Measurements from ENCODE around the gene ESRRB. TPM values are rescaled to one million over a fixed set of nuclear protein-coding genes. Genes with fewer than 3 reads are reported as not detected.
A peak's percentile ranks its signal among the peaks of the same experiment; 100 is the strongest.
"Not testable (repeated sequence)": the region's sequence is repeated elsewhere in the genome, so short reads cannot be mapped to it uniquely, and the experiment has no call there.

The ESRRB gene
- polyA plus RNA-seq, 1 donor: 2.7 TPM

GRCh38 chr14:76498976-76499375 is 123.0 kb downstream of the ESRRB start:
- DNase-seq: no peak

GRCh38 chr14:76499399-76499798 is 123.5 kb downstream of the ESRRB start:
- DNase-seq: no peak

GRCh38 chr14:76500011-76500410 is 124.1 kb downstream of the ESRRB start:
- peak; percentile 46 for DNase-seq

GRCh38 chr14:76500480-76500879 is 124.5 kb downstream of the ESRRB start:
- DNase-seq: no peak

DNA sequence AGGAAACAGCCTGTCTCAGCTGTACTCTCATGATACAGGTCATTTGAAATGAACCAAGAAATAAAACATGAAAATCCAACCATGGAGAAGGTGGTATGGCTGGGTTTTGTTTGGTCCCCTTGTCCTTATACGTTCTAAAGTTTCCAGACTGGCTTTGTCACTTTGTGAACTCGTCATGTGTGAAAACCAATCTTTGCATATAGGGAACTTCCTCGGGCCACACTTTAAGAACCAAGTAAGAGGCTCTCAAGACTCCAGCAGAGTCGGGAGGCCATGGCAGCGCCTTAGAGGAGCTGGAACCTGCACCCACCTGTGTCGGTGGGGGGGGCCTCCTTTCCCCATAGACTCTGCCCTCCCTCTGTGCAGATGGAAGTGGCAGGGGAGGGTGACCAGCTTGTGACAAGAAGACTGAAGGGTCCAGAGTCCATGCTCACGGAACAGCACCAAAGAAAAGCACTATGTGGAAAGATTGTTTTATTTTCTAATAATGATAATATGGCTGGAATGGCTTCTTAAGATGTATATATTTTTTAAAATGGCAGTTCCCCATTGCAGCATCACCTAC is 125.3 kb downstream of the ESRRB start:
- DNase-seq: no peak

DNA sequence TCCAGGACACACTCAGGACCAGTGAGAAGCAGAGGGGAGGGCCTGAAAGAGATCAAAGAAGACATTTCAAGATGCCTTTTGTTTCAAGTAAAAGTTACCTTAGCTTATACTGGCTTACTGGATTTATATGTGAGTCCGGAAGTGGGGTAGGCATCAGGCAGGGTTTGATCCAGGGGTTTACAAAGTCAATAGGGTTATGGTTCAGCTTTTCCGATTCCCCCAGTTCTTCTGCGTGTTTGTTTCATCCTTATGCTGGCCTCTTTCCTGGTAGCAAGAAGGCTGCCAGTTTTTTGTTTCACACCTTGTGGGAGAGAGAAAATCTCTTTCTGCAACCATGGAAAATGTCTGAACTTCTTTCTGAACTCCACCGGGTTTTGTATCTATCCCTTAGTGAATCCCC is 126.3 kb downstream of the ESRRB start:
- DNase-seq: no peak

GRCh38 chr14:76502638-76503037 is 126.7 kb downstream of the ESRRB start:
- no peak for DNase-seq

GRCh38 chr14:76509311-76509710 is 133.4 kb downstream of the ESRRB start:
- no peak for DNase-seq

DNA sequence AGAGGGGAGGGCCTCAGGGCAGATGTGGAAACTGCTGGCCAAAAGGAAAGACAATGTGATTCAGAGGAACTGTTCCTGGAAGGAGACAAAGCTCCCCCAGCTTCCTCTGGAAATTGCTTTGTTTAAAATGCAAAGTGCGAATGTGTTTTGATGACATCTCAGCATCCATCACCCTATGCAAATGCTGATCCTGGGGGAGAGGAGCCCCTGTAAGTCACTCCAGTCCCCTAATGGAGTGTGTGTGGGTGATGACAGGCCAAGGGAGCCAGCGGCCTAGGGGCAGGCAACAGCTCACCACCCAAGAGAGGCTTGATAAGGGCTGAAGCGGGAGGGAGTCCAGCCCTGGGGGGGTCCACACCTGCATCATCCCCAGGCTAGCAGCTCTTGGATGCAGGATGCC is 134.2 kb downstream of the ESRRB start:
- no peak for DNase-seq

DNA sequence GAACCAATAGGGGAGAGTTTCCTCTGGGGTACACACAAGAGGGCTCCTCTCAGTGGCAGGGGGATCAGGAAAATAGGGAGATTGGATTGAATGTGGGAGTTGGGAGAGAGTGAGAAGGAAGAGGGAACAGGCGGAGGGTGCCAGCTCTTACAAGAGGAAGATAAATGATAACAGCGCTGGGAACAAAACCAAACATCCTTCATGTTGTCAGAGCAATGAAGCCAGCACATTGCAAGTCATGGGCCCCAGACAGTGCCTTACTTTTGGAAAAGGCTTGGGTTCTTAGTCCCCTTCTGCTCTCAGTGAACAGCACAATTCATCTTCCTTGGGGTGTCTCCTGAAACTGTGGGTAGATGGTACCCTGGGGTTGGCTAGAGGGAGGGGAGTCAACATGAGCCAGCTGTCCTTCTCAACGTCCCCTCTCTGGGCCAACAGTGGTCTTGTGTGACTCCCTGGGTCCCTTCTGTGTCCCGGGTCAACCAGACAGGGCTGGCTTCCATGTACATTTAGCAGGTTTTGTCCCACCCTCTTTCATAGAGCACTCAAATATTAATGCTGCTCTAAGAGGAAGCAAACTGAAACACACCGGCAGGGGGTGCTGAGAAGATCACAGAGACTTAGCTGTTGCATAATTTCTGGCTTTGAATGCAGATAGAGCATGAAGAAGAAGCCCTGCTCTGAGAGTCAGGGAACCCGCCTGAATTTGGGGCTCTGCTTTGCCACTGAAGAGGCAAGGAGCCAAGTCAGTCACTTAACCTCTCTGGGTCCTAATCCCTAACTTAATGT is 138.5 kb downstream of the ESRRB start:
- no peak for DNase-seq

DNA sequence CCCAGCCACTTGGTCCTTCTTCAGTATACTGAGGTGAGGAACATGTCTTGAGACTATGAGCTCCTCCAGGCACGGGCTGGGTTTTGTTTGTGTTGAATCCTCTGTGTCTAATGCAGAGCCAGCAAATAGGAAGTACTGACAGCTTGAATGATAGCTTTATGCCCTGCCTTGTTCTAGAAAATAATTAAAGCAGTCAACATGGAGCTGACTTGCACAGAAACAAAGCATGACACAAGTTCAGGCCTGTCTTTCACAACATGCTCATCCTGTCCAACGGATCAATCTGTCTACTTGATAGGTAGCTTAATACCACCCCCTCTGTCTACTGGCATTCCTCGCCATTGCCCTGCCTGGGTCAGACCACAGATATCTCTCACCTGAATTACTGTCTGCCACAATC is 140.9 kb downstream of the ESRRB start:
- no peak for DNase-seq

DNA sequence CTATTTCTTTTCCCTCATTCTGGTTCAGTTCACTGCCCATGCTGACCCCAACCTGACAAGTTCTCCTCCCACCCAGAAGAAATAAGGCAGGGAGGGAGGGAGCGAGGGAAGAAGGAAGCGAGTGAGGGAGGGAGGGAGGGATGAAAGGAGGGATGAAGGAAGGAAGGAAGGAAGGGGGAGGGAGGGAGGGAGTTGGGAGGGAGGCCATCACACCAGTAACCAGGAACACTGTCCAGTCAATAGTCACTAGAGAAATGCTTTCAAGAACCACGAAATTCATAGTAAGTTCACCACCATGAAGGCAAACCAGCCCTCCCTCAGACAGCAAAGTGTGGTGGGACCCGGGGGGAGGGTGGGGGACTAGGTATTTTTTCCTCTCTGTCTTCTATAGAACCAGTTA is 142.4 kb downstream of the ESRRB start:
- no peak for DNase-seq

DNA sequence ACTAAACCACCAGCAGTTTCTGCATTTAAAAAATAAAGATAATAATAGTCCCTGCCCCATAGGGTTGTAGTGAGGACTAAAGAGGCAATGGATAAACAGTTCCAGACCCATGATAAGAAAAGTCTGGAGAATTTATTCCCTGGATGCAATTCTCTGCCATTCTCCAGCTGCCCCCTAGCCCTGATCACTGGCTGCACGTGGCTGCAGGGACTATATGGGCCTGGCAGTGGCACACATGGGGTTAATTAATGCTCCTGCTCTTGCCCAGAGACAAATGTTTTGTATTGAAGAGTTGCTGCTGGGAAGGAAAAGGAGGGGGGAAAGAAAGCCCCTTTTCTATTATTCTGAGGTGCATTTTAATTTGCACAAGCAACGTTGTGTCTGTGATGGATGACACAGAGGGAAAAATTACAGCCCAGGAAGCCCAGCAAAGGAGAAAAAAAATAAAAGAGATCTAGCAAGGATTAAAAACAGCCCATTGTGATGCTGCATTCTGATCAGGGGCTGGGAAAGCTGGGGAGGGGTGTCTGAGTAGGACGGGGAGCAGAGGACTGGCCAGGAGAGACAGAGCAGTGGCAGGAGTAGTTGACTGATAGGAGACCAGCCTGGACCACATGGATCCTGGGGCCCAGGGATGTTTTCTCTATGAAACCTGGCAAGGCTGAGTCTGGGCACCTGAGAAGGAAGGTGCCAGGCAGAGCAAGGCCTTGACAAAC is 149.3 kb downstream of the ESRRB start:
- DNase-seq: no peak

- DNase-seq: no peak
Measured at GRCh38 chr14:76531085-76531484, 155.1 kb downstream of the ESRRB start.

GRCh38 chr14:76531821-76532318 is 155.9 kb downstream of the ESRRB start:
- no peak for DNase-seq

DNA sequence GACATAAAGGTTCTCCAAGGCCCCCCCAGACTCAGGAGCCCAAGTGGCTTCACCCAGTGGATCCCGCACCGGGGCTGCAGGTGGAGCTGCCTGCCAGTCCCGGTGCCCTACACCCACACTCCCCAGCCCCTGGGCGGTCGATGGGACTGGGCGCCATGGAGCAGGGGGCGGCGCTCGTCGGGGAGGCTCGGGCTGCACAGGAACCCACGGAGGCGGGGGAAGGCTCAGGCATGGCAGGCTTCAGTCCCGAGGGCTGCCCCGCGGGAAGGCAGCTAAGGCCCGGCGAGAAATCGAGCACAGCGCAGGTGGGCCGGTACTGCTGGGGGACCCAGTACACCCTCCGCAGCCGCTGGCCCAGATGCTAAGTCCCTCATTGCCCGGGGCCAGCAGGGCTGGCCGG is 160.7 kb downstream of the ESRRB start:
- not testable (repeated sequence) for DNase-seq

DNA sequence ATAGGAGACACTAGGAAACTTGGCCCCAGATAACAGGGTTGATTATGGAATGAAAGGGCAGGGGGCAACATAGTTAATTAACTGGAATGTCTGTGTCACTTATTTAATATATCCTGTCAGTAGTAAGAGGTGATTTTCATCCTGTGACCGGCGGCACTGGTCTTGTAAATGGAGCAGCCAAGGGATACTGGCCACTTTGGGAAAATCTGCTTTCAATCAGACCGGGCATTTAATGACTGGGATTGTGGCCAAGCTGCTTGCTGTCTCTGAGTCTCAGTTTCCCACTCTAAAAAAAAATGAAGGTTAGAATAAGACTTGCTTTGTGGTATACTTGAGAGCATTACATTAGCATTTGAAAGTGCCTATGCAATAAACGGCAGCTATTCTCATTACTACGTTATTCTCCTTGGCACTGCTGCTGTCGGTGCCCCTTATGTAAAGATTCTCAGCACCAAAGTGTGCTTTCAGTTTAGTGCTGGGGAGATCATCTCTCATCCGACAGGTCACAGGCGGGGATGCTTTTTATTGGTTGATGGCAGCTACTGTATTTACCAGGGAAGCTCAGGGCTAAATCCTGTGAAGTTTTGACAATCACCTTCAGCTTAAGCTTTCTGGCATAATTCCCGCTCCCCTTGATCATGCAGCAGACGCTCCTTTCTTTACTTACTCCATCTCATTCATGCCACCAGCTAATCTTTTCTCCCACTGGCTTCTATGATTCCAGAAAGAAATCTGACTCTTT is 162.1 kb downstream of the ESRRB start:
- no peak for DNase-seq

DNA sequence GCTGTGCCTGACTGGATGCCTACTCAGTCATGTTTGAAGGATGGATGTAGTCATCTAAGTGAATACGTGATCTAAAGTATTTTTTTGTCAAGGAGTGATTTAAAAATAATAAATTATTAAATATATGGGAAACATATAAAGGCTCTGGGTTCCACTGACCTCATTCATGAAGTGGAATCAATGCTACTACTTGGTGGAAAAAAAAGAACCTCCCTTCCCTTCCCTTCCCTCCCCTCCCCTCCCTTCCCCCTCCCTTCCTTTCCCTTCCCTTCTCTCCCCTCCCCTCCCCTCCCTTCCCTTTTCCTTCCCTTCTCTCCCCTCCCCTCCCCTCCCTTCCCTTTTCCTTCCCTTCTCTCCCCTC is 162.7 kb downstream of the ESRRB start:
- no peak for DNase-seq

DNA sequence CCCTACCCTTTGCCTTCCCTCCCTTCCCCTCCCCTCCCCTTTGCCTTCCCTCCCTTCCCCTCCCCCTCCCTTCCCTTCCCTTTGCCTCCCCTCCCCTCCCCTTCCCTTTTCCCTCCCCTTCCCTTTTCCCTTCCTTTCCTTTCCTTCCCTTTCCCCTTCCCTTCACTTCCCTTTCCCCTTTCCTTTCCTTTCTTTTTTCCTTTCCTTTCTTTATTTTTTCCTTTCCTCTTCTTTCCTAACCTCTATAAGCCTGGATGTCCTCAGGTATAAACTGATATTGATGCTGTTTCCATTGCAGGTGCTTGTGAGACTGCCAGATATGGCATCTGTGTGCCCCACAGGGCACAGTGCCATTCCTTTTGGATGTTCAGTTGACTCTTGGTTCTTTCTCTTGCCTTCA is 163.2 kb downstream of the ESRRB start:
- no peak for DNase-seq

DNA sequence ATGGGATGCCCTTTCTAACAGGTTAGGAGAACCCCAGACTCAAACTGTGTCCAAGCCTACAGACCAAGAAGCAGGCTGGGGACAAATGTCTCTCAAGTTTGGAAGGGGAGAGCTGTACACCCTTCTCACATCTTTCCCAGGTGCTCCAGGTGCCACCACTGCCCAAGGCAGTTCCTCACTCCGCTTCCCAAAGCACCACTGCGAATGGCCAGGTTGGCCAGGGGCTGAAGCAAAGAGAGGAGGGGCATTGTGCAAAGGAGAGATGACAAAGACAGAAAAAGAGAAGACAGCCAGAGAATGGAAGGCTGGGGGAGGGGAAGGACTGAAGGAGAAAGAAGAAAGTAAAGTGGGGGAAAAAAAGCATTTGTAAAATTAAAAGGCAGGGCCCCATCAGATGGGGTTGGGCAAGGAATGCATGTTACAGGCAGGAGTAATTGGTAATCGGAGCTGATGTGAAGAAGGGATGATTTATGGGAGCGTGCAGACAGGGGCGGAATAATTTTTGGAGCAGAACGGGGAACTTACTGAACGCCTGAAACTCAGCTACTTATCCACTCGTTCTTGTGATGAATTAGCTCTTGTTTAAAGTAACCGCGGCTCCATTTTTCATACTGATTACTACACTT is 165.8 kb downstream of the ESRRB start:
- no peak for DNase-seq

GRCh38 chr14:76546426-76547221 is 170.7 kb downstream of the ESRRB start:
- DNase-seq: no peak

DNA sequence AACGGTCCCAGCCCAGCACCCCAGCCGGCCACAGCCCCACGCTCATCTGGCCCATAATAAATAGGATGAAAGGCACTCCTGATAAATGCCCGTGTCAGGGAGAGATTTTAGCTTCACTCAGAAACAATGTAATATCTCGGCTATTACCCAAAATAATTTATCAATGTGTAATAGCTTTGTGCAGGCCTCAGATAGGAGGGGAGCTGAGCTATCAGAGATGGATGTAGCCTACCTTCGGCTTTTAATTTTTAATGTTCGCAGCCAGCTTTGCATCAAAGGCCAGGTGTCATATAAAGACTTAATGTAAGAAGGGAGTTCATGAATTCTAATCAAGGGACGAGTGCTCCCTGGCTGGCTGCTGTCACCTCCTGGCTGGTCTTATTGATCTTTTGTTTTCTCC is 171.9 kb downstream of the ESRRB start:
- DNase-seq: no peak
